SK-N-MC (cell line): ENCODE results near the gene TIMMDC1.

Experiments used
- EZH2 ChIP-seq: fragments of 200-600 bp; sonication (generic); IDR thresholded peaks from one replicate; pipeline ENCODE4 v1.6.1; 2017; ENCODE audit warnings: antibody characterized with exemption
- FOXP2 ChIP-seq: optimal IDR thresholded peaks from 2 replicates; pipeline ENCODE3; 2011; ENCODE audit warnings: mild to moderate bottlenecking, moderate library complexity; ENCODE audit not compliant: insufficient read depth; ENCODE audit errors: extremely low read length, control extremely low read depth
- POLR2AphosphoS5 ChIP-seq: IDR thresholded peaks from 2 replicates; pipeline ENCODE4 v1.6.1; 2012; ENCODE audit warnings: mild to moderate bottlenecking, low read depth, low read length, borderline replicate concordance

DNA sequence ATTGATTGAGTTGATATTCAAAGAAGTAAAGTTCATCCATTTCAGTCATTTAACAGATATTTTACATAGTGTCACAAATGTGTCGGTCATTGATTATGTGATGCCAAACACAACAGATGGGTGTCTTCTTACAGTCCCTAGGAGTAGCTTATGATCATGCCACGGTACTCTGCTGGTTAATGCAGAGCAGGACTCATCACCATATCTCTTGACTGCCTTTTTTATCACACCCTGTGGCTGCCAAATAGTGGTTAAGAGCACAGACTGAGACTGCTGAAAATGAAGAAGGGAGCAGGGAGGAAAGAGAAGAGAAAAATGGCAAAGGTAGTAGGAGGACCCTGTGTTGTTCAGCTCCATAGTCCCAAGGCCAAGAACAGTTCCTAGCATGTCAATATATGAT is 12.8 kb upstream of the TIMMDC1 start:
- TF ChIP-seq POLR2AphosphoS5 (no peak), EZH2 (no peak), FOXP2 (no peak)
